GM18511 (cell line): ENCODE measurements around the gene FSCB.
"Not testable (repeated sequence)": the region's sequence is repeated elsewhere in the genome, so short reads cannot be mapped to it uniquely, and the experiment has no call there.

ENCODE experiments used
- ATAC-seq: cut with Tn5 transposase; IDR thresholded peaks from one replicate; pipeline ENCODE4 v1.9.1; 2021; ENCODE audit warnings: mild to moderate bottlenecking, moderate library complexity; ENCODE audit not compliant: unreplicated experiment

Gene FSCB, protein sequence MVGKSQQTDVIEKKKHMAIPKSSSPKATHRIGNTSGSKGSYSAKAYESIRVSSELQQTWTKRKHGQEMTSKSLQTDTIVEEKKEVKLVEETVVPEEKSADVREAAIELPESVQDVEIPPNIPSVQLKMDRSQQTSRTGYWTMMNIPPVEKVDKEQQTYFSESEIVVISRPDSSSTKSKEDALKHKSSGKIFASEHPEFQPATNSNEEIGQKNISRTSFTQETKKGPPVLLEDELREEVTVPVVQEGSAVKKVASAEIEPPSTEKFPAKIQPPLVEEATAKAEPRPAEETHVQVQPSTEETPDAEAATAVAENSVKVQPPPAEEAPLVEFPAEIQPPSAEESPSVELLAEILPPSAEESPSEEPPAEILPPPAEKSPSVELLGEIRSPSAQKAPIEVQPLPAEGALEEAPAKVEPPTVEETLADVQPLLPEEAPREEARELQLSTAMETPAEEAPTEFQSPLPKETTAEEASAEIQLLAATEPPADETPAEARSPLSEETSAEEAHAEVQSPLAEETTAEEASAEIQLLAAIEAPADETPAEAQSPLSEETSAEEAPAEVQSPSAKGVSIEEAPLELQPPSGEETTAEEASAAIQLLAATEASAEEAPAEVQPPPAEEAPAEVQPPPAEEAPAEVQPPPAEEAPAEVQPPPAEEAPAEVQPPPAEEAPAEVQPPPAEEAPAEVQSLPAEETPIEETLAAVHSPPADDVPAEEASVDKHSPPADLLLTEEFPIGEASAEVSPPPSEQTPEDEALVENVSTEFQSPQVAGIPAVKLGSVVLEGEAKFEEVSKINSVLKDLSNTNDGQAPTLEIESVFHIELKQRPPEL

DNA sequence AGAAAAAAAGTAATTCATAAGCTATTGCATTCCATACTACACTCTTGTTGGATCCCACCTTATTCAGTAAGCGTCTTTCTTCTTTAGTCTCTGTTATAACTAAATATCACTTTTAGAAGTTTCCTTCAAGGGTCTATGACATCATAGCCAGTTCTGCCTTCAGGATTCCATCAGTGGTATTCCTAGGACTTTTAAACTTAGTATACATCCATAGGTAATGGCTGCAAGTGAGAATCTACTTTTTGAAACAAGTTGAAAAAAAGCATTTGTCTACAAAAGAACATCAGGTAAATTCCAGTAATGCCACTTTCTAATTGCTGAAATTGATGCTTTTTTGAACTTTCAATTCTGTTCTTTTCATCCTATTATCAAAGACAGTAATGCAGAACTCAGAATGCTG lies at the start of gene FSCB:
TSS of gene FSCB (minus strand) at position 101 of the 400 bp plus-strand sequence. CDS start 296 bp downstream, outside the sequence.
- ATAC-seq = no peak

DNA sequence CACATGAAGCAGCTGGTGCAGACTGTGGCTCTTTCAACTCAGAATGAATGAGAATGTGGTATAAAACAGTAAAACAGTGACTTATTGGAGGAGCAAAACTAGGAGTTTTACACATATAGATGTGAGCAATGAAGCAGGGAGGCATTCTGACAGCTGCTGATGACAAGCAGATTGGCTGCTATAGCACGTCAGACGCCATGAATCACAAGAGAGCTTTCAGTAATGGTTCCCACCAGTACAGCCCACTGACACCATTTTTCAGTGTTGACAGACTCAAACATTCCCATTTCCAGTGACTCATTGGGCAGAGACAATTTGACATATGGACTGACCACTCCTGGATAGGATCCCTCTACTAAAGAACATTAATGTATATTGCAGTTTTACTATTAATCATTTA lies 24.6 kb upstream of the FSCB start:
- no peak for ATAC-seq

DNA sequence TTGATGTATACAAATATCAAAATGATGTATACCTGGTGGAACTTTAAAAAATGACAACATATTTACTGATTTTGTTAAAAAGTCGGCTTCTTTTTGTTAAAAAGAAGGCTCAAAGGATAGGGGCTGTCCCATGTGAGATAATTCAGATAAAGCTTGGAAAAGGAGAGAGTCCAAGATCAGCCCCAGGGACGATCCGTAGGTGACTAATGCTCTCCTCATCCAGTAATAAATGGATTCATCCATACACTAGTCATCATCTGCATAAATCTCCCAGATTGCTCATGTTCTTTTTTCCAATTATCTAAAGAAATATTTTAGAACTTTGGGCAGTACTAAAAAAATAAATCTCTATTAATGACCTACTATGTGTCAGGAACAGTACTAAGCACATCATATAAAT lies 23.4 kb upstream of the FSCB start:
- no peak for ATAC-seq

DNA sequence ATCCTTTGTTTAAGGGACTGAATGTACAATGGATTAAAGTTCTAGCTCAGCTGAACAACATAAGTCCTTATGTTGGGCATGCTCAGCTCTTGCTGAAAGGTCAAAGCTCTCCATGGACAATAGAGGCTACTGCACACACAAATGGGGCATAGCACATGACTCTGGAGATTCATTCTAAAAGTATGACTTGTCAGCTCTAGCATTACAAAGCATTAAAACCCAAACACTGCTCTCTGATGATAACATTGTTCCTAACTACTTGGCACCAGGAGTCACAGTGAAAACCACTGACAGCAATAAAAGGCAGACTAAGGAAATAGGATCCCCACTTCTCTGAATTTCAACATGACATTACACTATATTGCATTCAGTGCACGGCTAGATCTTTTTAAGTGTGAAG lies 21.9 kb upstream of the FSCB start:
- no peak for ATAC-seq

DNA sequence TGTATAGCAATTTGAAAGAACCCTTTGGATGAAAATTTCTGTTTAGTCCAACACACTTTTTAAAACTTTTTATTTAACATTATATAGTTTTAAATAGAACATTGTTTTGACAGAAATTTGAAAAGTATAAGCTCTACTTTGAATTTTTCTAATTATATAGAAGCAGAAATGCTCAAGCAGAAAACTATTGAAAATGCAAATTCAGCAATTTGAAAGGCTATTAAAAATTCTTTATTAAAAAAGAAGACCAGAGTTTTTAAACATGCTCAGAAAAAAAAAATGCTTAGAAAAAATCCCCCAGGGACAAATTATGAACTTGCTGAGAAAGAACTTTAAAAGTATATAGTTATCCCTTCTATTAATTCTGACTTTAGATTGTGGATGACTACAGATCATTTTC lies 21.1 kb upstream of the FSCB start:
- ATAC-seq = no peak

DNA sequence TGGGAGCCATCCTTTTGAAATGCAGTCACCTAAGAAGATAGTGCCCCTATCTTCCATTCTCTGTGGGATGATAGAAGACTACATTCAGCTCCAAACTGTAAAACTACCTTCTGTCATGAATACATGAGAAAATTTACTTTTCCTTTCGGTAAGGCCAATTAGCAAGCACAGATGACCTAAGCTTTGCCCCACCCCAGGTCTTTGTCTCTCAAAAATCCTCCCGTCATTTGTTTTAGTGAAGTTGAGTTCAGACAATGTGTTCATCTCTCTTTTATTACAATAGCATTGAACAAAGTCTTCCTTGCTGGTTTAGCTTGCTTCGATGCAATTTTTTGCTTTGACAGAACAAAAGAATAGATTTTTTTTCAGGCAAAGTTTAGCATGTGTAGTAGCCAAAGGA lies 18.2 kb upstream of the FSCB start:
- no peak for ATAC-seq

DNA sequence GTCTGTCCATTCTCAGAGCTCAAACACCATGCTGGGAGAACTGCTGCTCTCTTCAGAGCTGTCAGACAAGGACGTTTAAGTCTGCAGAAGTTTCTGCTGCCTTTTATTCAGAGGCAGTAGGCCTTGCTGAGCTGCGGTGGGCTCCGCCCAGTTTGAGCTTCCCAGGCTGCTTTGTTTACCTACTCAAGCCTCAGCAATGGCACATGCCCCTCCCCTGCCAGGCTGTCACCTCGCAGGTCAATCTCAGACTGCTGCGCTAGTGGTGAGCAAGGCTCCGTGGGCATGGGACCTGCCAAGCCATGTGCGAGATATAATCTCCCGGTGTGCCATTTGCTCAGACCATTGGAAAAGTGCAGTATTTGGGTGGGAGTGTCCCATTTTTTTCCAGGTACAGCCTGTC lies 8.6 kb upstream of the FSCB start:
- not testable (repeated sequence) for ATAC-seq

DNA sequence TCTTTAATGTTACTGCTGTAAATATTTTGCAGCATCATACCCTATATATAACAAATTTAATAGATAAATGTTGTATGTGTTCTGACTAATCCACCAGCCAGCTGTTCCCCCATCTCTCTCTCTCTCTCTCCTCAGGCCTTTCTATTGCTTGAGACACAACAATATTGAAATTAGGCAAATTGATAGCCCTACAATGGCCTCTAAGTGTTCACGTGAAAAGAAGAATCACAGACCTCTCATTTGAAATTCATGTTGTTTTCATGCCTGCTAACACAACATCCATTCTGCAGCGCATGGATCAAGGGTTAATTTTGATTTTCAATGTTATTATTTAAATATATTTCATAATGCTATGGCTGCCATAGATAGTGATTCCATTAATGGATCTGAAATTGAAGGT lies 1.8 kb upstream of the FSCB start:
- ATAC-seq = no peak

DNA sequence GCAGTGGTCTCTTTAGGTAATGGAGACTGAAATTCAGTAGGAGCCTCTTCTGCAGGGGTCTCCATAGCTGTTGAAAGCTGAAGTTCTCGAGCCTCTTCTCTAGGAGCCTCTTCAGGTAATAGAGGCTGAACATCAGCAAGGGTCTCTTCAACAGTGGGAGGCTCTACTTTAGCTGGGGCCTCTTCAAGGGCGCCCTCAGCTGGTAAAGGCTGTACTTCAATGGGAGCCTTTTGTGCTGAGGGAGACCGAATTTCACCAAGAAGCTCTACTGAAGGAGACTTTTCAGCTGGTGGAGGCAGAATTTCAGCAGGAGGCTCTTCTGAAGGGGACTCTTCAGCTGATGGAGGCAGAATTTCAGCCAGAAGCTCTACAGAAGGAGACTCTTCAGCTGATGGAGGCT lies 1.5 kb downstream of the FSCB start:
- ATAC-seq = no peak

DNA sequence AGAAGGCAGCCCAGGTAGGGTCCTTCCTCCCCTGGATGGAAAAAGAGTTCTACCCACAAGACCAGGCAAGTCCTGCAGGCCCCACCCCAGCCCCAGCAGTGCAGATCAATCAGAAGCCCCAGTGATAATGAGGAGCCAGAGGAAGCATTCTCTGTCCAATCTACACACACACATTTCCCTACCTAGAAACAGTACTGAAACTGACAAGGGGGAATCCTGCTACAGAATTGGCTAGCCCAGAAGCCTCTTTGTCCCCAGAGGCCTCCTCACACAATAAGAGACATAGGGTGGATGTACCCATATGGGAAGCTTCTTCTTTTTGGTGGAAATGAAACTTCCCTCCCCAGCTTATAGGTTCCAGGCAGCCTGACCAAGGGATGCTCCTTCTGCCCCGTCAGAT lies 9.9 kb downstream of the FSCB start:
- no peak for ATAC-seq

DNA sequence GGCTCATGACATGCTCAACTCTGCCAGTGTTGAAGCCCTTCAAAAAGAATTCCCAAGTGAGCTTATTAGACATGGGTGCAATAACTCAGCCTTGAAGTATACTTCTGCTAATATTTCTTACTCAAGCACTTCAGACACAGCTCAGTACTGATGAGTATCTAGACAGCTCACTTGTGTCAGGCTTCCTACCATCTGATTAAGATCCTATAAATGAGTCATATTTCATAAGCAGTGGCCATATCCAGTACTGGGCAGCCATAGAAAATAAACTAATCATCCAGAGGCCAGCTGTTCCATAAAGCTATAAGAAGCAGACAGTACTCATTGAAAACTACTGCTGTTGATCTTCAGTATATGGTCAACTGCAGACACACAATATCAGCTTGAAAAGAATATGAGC lies 12.9 kb downstream of the FSCB start:
- no peak for ATAC-seq

DNA sequence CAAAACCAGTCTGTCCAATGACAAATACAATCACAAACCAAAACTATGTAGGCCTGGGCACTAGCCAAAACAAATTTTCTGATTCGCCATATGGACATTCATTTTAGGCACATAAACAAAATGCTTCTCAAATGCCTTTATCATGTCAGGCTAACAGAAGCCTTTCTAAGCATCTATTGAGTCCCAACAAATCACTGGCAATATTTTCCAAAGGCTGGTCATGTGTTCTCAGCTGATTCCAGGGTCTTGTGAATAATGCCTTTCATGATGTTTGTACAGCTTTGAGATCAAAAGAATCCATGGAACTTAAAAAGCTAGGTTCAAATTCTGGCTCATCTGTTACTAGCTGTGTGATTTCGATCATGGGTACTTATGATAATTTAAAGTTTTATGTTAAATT lies 16.1 kb downstream of the FSCB start:
- no peak for ATAC-seq

DNA sequence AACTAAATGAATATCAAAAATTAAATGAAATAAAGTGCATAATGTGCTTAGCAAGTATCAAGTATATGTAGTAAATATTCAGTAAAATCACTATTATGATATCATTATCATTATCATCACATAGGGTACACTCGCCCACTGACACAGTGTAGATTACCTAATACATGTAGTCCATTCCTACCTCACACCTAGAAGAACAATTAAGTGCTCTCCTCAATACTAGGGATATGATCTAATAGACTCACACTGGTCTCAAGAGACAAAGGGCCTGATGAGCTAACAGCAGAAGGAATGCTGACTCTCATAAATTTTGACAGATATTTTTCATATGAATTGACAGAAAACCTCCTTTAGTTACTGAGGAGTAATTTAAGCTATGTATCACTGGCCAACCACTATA lies 29.1 kb downstream of the FSCB start:
- ATAC-seq = no peak

DNA sequence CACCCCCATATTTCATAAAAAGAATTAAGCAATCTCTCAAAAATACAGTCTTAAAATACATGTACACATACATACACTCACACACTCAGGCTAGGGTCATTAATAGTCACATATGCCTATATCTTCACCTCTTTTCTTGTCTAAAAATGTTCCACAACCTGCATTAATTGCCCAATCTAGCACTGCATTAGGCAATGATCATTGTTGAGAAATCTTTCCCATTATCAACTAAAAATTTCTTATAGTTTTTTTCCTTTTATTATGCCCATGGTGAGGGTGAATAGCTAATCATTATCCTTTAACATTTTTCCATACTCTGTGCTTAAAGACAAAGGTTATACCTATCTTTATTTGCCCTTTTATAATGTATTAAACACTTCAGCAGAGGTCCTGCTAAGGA lies 38.3 kb downstream of the FSCB start:
- no peak for ATAC-seq

DNA sequence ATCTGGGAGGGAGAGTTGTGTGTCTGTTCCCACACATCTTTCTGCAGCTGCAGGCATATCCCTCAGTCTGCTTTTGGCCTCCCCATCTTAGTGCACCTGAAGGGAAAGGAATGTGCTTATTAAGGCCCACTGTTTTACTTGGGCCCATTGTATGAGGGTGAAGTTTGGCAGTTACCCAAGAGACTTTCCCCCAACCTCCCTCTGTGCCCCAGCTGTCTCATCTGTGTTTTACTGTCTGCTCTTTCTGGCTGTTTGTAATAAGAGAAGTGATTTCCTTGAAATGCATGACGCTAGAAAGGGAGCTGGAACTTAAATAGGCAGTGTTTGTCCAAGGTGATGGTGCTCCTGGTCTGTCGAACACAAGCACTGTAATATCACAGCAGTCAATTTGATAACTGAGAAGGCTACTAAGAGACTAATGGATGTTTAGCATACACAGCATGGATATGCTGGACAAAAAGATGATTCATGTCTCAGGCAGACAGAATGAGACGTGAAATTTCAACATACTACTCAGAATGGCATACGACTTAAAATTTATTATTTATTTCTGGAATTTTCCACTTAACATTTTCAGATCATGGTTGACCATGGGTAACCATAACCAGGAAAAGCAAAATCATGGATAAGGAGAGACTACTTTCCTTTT lies 43.6 kb downstream of the FSCB start:
- no peak for ATAC-seq

DNA sequence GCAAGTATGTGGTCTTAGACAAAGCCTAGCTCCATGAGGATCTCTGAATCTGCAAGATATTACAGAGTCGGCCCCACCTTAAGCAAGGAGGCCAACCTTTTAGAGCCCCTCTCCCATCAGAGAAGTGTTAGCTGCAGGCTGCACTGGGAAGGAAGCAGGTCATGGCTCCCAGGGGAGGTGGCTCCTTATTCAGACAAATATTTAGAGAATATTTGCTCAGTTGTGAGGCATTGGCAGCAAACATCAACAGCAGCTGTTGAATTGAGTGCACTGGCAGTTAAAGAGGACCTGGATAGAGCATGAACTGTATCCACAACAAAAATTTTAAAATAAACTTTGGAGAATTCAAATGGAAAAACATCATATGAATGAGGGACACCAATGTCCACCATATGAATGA lies 44.7 kb downstream of the FSCB start:
- ATAC-seq = no peak

DNA sequence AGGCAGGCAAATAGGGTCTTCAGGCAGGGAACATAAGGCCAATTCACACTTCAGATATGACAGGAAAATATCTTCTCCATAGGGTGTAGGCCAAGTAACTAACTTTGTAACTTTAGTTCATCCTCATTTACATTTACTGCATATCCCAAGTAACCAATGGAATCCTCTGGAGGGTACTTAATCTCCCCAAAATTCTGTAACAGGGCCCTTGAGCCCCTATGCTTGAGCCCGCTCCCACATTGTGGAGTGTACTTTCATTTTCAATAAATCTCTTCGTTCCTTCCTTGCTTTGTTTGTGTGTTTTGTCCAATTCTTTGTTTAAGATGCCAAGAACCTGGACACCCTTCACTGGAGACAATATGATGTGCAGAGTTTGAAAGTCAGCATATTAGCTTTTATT lies 45.3 kb downstream of the FSCB start:
- ATAC-seq = no peak
